Stimulated activated CD4-positive, alpha-beta T cell treated with anti-CD3 and anti-CD28 coated beads, Interleukin-15, amount 100 ng/mL, for 48 hours (primary cell): ENCODE results near the gene LRP10.

ENCODE experiments used
- DNase-seq, 2 donors: peaks; one replicate each; pipeline ENCODE4 v3.0.0-alpha.2; 2020; ENCODE audit warnings: low read depth in 2 of 2

Gene LRP10

DNA sequence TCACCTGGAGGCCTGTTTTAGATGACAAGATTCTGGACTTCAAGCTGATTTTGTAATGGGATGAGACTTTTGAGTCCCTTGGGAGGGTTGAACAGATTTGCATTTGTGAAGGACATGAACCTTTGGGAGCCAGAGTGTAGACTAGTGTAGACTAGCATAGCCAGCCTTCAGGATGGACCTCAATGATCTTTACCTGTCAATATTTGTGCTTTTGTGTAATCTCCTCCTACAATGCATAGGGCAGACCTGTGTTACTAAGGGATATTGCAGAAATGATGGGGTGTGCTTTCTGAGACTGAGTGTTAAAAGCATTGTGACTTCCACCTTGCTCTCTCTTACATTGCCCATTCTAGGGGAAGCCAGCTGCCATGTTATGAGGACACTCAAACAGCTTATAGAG is 9.9 kb upstream of the LRP10 start:
- no peak for DNase-seq

- no peak for DNase-seq
Measured at GRCh38 chr14:22864979-22865378, 6.6 kb upstream of the LRP10 start.

- no peak for DNase-seq
Measured at GRCh38 chr14:22865424-22866405, 5.8 kb upstream of the LRP10 start.

DNA sequence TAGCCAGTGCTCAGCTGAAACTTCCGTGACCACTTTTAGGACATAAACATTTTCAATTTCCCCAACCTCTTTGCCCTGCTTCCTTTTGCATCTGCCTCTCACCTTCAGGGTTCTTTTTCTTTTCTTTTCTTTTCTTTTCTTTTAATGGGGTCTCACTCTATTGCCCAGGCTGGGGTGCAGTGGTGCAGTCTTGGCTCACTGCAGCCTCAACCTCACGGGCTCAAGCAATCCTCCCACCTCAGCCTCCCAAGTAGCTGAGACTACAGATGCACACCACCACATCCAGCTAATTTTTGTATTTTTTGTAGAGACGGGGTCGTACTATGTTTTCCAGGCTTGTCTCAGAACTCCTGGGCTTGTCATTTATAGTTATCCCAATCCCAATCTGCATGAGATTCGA is 4.7 kb upstream of the LRP10 start:
- DNase-seq = no peak

- no peak for DNase-seq
Measured at GRCh38 chr14:22870811-22871223, 723 bp upstream of the LRP10 start.

DNA sequence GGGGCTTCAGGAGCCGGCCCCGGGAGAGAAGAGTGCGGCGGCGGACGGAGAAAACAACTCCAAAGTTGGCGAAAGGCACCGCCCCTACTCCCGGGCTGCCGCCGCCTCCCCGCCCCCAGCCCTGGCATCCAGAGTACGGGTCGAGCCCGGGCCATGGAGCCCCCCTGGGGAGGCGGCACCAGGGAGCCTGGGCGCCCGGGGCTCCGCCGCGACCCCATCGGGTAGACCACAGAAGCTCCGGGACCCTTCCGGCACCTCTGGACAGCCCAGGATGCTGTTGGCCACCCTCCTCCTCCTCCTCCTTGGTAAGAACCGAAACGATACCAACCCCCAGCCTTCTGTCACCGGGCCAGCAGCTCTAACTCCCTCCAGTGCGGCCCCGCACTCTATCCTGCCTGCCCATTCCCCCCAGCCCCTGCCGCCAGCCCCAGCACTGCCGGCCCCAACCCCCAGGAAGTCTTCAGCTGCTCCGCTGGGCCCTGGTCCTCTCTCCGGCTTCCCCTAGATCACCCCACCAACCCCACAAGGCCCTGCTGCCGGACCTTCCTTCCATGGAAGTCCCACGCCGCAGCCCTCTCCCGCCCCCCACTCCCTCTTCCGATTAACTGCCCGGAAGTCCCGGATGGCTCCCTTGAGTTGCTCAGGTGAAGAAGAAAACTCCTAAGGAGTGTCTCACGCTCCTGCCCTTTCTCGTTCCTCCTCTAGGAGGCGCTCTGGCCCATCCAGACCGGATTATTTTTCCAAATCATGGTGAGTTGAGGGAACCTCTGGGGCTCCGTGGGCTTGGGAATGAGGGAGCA is 693 bp downstream of the LRP10 start:
- DNase-seq = peak; percentile 40 to 69

- no peak for DNase-seq
Measured at GRCh38 chr14:22872833-22873520, 1.4 kb downstream of the LRP10 start.

DNA sequence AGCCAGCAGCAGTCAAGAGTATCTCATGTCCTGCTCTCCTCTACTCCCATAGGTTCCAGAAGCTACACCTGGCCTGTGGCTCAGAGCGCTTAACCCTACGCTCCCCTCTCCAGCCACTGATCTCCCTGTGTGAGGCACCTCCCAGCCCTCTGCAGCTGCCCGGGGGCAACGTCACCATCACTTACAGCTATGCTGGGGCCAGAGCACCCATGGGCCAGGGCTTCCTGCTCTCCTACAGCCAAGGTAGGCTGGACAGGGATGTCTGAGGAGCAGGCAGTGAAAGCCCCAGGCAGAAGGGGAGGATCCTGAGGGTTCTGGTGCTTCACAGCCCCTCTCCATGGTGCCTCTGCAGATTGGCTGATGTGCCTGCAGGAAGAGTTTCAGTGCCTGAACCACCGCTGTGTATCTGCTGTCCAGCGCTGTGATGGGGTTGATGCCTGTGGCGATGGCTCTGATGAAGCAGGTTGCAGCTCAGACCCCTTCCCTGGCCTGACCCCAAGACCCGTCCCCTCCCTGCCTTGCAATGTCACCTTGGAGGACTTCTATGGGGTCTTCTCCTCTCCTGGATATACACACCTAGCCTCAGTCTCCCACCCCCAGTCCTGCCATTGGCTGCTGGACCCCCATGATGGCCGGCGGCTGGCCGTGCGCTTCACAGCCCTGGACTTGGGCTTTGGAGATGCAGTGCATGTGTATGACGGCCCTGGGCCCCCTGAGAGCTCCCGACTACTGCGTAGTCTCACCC is 3.6 kb downstream of the LRP10 start:
- DNase-seq = no peak

- DNase-seq = no peak
Measured at GRCh38 chr14:22875748-22876319, 4.3 kb downstream of the LRP10 start.

- DNase-seq = no peak
Measured at GRCh38 chr14:22877000-22877501, 5.5 kb downstream of the LRP10 start.

DNA sequence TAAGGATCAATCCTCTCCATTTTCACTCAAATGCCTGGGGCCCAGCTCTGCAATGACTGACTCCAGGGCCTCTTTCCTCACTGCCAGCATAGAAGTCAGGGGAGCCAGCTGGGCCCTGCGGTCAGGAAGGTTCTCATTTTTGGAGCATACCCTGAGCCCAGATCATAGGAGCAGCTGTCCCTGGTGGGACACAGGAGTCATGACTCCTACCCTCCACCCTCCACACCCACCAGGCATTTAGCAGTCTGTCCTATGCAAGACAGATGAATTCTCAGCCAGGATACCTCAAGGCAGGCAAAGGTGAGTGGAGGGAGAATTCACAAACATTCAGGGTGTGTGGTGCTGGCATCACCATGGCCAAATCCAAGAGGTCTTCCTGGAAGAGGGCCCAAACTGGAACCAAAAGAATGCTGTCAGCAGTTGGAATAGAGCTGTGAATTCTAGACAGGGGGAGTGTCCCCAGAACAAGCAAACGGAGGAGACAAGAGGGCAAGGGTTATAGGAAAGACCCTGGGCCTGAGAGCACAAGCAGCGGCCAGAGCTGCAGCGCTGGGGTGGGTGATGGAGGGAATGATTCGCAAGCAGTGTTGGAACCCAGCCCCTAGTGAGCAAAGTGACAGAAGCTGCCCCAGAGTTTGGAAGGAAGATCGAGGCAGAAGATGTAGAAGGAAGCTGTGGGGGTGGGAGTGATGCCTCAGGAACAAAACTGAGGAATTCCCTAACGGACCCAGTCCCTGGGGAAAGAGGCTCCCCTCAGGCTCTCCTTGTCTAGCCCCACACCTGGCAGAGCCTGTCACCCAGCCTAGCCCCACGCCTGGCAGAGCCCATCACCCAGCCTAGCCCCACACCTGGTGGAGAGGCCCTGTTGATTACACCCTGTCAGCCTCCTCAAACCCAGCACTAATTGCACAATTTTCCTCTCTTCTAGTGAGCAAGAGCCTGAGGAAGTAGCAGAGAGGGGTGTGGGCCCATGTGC is 7.0 kb downstream of the LRP10 start:
- DNase-seq = no peak

- no peak for DNase-seq
Measured at GRCh38 chr14:22882064-22882463, 10.5 kb downstream of the LRP10 start.

DNA sequence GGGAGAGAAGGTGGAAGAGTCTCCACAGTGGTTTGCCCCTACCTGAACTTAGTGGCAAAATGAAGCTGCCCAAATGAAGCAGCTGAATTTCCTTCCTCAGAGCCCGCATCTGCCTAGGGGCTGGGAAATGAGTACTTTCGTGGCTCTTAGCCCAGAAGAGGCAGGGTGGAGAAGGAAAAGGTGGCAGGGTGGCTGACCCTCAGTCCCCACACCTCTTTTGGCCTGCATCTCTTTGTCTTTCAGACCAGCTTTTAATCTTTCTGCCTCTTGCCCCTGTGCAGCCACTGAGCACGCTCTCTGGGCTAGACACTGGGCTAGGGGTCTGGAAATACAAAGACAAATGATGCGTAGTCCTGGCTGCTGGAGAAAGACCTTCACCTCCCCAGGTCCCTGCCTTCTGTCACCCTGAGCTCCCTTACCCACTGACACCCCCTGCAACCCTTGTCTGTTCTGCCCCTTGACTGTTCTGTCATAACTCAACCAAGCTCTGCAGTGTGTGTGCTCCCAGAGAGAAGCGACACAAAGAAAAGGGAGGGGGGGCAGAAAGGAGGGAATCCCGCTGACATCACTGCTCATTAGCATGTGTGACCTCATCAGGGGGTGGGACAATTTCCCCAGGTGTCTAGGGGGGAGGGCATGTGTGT is 11.1 kb downstream of the LRP10 start:
- DNase-seq = no peak

GRCh38 chr14:22883173-22883976 is 11.8 kb downstream of the LRP10 start, which contains the start of gene REM2:
REM2 (plus strand) TSS chr14:22883222; CDS start chr14:22883288, 66 bp downstream.
- no peak for DNase-seq

- no peak for DNase-seq
Measured at GRCh38 chr14:22884076-22884737, 12.7 kb downstream of the LRP10 start.

GRCh38 chr14:22884738-22885523 is 13.4 kb downstream of the LRP10 start:
- no peak for DNase-seq

DNA sequence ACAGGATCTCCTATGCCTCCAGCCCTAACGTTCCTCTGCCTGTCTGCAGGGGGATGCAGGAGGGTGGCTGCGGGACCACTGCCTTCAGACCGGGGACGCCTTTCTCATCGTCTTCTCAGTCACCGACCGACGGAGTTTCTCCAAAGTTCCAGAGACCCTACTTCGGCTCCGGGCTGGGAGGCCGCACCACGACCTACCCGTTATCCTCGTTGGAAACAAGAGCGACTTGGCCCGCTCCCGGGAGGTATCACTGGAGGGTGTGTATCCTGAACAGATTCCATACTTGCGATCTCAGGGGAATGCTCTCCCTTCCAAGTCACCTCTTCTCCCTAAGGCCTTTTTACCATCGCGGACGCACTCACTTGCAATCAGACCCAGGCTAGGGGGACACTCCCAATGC is 14.4 kb downstream of the LRP10 start:
- DNase-seq = no peak
